GM12864 (cell line): Measurements from ENCODE around the gene CCT7.

Experiments
- DNase-seq: peaks from one replicate; pipeline ENCODE4 v3.0.0-alpha.2; 2011; ENCODE audit warnings: low read depth
- H3K4me3 ChIP-seq: 2 replicates; pipeline ENCODE4 v1.5.1; 2011; ENCODE audit warnings: mild to moderate bottlenecking, low read depth, low read length, control low read depth
- CTCF ChIP-seq: IDR thresholded peaks from 2 replicates; pipeline ENCODE4 v1.5.1; 2011; ENCODE audit warnings: low read depth, mild to moderate bottlenecking, moderate library complexity, low read length, control low read depth, inconsistent platforms; ENCODE audit errors: missing control alignments

CCT7 gene

GRCh38 chr2:73228631-73229030, 5.5 kb upstream of the CCT7 start:
- H3K4me3 ChIP-seq, result no peak overlapping the region
- DNase-seq, result no peak
- no peak for TF ChIP-seq CTCF

DNA sequence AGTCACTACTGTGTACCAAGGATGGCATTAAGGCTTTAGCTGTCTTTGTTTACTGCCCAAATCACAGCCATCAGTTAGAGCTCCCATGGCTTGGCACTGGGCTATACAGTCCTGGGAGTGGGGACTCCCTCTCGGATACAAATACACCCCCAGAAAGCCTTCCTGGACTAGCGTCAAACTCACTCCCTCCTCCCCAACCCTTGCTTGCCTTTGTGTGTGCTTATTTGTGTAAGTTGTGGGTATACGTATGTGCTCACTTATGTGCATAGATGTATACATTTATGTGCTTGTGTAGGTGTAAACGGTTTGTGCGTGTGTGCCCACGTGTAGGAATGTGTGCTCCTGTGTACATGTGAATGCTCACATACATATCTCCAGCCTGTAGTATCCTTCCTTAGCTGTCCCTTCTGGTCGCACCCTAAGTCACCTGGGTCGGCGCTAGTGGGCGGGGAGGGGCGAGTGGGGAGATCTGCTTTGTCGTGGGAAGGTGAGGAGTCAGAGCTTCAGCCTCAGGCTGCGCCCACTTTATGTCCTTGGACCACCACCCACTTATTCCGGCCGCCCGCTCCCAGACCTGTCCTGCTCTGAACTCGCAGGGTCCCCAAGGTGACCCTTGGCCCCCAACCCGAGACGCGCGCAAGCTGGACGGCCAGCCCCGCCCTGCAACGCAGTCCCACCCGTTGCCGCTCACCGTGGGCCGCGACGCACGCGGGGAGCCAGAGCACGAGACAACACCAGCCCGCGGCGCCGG, 1.5 kb upstream of the CCT7 start:
- H3K4me3 ChIP-seq, result peak overlapping the region; percentile 78
- peak; percentile 20 for TF ChIP-seq CTCF
- DNase-seq, result no peak

DNA sequence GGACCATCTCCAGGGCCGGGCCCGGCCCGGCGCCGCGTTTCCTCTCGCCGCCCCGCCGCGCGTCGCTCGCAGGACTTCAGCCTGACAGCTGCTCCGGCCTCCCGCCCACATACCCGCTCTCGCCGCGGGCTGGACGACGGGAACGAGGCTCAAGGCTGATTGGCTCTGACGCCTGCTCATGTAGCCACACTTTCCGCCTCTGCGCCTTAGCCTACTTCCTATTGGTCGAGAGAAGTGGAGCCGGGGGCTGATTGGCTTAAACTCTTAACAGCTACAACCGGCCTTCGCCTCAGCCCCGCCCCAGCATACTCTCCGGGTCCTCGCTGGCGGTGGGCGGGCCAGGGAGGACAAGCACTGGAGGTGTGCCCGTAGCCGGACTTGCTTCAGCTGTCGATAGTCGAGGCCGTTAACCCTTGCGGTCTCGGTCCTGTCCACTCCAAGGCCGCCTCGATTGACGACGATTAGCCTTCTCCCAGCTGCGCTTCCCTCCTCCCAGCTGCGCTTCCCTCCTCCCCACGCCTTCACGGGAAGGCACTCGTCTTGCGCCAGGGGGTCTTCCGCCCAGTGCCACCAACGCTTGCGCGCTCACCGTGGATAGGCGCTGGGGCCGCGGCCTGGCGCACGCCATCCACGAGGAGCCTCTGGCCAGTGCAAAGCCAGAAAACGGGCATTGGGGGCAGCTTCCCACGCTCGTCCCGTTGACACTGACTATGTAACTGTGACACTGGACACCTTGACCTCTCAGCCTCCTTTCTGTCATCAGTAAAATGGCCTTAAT, 765 bp upstream of the CCT7 start, which contains the start of gene PRADC1:
Gene PRADC1 (minus strand): TSS at position 86 of the 778 bp plus-strand sequence. CDS start 79 bp downstream, at position 7.
- peak within 1 kb of the TSS; percentile 78 for H3K4me3 ChIP-seq
- TF ChIP-seq CTCF, result no peak
- DNase-seq, result peak; percentile 99

DNA sequence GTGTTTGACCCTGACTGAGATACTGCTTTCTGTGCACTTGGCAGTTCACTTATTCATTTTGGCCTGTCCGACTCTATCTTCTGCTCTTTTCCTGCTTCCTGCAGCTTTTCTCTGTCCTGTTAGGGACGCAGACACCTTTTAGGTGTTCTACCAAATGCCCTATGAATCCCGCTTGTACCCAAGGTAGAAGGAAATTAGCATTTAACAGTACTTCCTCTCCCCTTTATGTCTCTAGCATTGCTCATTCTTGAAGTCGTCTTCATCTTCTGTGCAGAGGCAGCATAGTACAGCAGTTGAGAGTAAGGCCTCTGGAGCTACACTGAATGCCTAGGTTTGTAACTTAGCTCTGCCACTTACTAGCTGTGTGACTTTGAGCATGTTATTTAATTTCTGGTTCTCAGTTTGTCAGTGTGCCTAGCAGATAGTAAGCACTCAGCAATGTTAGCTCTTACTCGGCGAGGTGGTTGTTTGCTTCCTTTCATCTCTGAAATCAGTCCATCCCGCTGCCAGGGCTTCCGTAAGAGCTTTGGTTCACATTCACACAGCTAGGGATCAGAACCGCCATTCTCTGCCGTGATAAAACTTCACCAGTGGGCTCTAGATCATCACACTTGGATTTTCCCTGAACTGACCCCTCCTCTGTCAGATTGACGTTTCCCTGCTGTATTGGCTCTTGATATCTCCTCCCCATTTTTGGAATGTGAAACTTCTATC, 1.4 kb downstream of the CCT7 start:
- DNase-seq, result no peak
- TF ChIP-seq CTCF, result no peak
- H3K4me3 ChIP-seq, result peak overlapping the region; percentile 78

DNA sequence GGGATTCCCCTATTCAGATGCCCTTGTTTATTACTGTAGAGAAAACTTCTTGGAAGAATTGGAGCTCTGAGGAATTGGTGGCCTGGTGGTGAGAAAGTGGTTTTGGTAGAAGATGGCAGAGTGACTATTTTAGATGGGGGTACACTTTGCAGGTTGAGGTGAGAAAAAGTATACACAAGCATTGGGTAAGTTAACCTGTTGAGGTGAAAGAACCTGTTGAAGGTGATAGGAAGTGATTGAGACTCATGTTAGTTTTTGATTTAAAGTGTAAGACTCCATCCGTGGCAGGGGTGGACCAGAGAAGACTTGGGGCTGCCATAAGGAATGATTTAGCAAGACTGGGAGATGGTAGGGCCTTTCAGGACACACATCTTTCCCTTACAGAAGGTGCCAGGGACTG, 3.1 kb downstream of the CCT7 start:
- no peak for TF ChIP-seq CTCF
- H3K4me3 ChIP-seq, result no peak overlapping the region

GRCh38 chr2:73238149-73238548, 4.0 kb downstream of the CCT7 start:
- no peak overlapping the region for H3K4me3 ChIP-seq
- no peak for TF ChIP-seq CTCF
- no peak for DNase-seq

More for the DNA sequence above, 3.1 kb downstream of the CCT7 start:
- no peak for DNase-seq
